C4-2B (cell line): Measurements from ENCODE around the gene C11orf86.

Experiments
- H3K27ac ChIP-seq: fragments of 450-650 bp; 2 replicates; pipeline ENCODE4 v1.5.1; 2017
- ZFX ChIP-seq: fragments of 450-650 bp; IDR thresholded peaks from 2 replicates; pipeline ENCODE4 v1.6.1; 2017
- TF ChIP-seq, protein P1 (sequence below): fragments of 450-650 bp; conservative IDR thresholded peaks from 2 replicates; pipeline ENCODE4 v1.5.1; 2017; ENCODE audit warnings: mild to moderate bottlenecking

The C11orf86 gene

DNA sequence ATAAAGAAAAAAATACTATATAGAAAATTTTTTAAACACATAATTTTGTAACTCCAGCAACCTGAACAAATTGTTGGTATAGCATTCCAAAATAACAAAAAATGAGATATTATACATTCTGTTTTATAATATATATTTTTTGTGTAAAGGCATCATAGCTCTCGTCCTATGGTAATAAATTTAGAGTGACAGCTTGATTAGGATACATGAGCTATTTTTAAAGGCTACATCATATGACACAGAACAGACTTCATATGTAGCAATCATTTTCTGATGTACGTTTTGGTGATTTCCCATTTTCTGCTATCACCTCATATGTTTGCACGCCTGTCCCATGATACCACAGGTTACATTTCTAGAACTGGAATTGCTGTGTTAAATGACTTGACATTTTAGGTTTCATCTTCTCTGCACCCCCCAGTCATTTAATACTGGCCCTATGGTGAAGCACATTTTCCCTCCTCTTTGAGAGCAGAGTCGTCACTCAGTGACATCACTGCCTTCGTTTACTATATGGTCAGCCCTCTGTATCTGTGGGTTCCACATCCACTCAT lies 36.4 kb upstream of the C11orf86 start:
- TF ChIP-seq ZFX, result no peak
- TF ChIP-seq, protein P1, sequence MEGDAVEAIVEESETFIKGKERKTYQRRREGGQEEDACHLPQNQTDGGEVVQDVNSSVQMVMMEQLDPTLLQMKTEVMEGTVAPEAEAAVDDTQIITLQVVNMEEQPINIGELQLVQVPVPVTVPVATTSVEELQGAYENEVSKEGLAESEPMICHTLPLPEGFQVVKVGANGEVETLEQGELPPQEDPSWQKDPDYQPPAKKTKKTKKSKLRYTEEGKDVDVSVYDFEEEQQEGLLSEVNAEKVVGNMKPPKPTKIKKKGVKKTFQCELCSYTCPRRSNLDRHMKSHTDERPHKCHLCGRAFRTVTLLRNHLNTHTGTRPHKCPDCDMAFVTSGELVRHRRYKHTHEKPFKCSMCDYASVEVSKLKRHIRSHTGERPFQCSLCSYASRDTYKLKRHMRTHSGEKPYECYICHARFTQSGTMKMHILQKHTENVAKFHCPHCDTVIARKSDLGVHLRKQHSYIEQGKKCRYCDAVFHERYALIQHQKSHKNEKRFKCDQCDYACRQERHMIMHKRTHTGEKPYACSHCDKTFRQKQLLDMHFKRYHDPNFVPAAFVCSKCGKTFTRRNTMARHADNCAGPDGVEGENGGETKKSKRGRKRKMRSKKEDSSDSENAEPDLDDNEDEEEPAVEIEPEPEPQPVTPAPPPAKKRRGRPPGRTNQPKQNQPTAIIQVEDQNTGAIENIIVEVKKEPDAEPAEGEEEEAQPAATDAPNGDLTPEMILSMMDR, result no peak
- H3K27ac ChIP-seq, result no peak overlapping the region

DNA sequence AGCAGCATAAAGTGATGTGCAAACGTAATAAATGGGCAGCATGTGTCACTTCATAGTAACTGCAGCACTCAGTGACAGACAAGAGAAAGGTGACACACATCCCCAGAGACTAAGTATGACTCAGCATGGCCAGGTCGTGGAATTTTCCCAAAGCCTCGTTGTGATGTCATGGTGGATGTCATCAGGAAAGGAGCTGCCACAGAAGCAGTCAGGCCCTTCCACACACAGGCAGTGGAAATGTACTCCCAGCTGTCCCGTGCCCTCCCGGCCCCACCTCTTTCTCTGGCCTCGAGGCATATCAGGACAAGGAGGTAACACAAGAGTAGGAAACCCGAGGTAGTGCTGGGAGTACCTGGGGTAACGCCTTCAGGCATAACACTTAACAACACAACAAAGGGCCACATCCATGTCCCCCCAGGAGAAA lies 25.0 kb upstream of the C11orf86 start:
- H3K27ac ChIP-seq, result peak overlapping the region; percentile 54
- TF ChIP-seq ZFX, result no peak
- TF ChIP-seq, protein P1, result no peak

- peak overlapping the region; percentile 54; the same call in 1 of the 2 replicates for H3K27ac ChIP-seq
- TF ChIP-seq, protein P1, result no peak
- no peak for TF ChIP-seq ZFX
These were observed 24.0 kb upstream of the C11orf86 start for GRCh38 chr11:66951135-66951534.

DNA sequence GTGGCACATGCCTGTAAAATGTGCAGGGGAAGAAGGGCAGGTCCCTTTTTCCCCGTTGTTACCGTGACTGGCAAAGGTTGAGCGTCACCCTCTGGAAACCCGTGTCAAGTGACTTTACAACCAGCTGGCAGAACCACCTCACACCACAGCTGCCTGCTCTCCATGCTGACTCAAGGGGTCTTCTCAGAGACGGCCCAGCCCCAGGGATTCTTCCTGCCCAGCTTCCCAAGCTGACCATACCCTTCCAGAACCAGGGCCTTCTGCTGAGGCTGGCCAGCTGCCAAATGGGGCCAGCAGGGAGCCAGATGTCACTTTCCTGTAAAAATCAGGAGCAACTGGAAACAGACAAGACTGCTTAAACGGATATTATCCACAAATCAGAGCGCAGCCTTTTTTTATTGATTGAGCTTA lies 23.2 kb upstream of the C11orf86 start:
- TF ChIP-seq, protein P1, result no peak
- no peak for TF ChIP-seq ZFX
- peak overlapping the region; percentile 56 for H3K27ac ChIP-seq

DNA sequence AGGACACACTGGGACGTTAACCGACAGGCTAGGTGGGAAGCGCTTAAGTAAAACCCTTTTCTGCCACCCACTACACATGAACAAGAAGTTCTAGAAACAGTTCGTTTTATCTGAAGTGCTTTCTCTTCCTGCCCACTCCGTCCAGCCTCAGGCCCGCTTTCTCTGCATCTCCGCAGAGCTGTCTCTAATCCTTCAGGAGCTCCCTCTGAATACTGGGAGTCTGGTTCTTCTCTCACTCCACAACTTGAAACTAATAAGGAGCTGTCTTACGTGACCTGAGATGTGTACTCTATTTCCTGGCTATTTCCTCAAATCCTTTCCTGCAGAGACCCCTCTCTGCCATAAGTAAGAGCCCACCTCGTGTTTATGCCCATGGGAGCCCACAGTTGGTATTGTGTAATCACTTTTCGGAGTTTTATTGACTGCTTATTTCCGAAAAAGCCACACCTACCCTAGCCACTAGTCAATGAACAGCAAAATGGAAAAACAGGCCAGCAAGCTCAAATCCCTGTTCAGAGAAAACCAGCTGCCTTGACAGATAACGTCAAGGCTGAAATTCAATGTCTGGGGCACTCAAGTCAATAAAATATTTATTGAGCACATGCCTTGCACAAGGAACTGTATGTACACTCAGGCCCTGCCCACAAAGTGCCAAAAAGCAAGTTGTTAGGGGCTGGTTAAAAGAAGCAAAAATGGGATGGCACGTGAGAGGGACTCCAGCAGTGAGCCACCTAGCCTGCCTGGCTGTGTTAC lies 21.8 kb upstream of the C11orf86 start:
- H3K27ac ChIP-seq, result peak overlapping the region; percentile 56
- TF ChIP-seq, protein P1, result no peak
- TF ChIP-seq ZFX, result no peak

DNA sequence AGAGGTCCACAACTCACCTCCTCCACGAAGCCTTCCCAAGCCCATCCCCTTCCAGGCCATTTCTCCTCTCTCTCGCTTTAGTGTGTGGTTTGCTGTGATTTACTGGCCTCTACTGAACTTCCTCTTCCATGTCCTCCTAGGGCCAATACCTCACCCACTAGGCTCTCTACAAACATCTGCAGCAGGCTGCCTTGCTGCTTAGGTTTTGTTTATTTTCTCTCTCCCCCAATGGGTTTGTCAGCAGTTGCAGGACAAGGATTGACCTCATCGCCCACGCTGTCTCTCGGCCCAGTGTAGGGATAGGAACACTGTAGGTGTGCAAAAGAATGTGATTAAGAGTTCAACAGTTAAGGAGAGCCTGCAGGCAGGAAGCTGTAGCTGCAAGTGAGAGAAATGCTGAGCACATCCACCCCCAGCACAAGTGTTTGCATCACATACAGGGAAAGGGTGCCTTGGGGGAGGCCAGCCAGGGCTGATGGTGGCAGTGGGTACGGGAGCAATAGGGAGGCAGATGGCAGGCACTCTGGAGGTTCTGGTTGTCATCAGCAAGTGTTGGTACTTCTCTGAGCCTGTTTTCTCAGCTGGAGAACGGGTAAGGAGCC lies 18.3 kb upstream of the C11orf86 start:
- peak overlapping the region; percentile 69; the same call in 1 of the 2 replicates for H3K27ac ChIP-seq
- TF ChIP-seq, protein P1, result no peak
- no peak for TF ChIP-seq ZFX

GRCh38 chr11:66957971-66958231 lies 17.2 kb upstream of the C11orf86 start:
- peak overlapping the region; percentile 69 for H3K27ac ChIP-seq

More at GRCh38 chr11:66957971-66958231, 17.2 kb upstream of the C11orf86 start:
- TF ChIP-seq, protein P1, result no peak
- TF ChIP-seq ZFX, result no peak
